ENCODE measurements around the gene ACTR6.

Gene ACTR6

GRCh38 chr12:100184549-100185145 is 16.0 kb upstream of the ACTR6 start:
- ATAC-seq = no peak
- TF ChIP-seq, protein P1, sequence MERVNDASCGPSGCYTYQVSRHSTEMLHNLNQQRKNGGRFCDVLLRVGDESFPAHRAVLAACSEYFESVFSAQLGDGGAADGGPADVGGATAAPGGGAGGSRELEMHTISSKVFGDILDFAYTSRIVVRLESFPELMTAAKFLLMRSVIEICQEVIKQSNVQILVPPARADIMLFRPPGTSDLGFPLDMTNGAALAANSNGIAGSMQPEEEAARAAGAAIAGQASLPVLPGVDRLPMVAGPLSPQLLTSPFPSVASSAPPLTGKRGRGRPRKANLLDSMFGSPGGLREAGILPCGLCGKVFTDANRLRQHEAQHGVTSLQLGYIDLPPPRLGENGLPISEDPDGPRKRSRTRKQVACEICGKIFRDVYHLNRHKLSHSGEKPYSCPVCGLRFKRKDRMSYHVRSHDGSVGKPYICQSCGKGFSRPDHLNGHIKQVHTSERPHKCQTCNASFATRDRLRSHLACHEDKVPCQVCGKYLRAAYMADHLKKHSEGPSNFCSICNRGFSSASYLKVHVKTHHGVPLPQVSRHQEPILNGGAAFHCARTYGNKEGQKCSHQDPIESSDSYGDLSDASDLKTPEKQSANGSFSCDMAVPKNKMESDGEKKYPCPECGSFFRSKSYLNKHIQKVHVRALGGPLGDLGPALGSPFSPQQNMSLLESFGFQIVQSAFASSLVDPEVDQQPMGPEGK (CRISPR knock-in tag; IDR thresholded peaks at IDR 0.05; ENCODE audit: borderline replicate concordance) = no peak
- TF ChIP-seq, protein P2, sequence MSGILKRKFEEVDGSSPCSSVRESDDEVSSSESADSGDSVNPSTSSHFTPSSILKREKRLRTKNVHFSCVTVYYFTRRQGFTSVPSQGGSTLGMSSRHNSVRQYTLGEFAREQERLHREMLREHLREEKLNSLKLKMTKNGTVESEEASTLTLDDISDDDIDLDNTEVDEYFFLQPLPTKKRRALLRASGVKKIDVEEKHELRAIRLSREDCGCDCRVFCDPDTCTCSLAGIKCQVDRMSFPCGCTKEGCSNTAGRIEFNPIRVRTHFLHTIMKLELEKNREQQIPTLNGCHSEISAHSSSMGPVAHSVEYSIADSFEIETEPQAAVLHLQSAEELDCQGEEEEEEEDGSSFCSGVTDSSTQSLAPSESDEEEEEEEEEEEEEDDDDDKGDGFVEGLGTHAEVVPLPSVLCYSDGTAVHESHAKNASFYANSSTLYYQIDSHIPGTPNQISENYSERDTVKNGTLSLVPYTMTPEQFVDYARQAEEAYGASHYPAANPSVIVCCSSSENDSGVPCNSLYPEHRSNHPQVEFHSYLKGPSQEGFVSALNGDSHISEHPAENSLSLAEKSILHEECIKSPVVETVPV (CRISPR knock-in tag; IDR thresholded peaks at IDR 0.05) = no peak
- no peak for TF ChIP-seq ISL1 (CRISPR knock-in tag; IDR thresholded peaks at IDR 0.05)
- TF ChIP-seq ESRRG (CRISPR knock-in tag; IDR thresholded peaks at IDR 0.05) = no peak
- no peak for TF ChIP-seq GLIS3 (CRISPR knock-in tag; IDR thresholded peaks at IDR 0.05)
- TF ChIP-seq PPARA (CRISPR knock-in tag; IDR thresholded peaks at IDR 0.05; ENCODE audit: borderline replicate concordance) = no peak
- TF ChIP-seq ZFP30 (CRISPR knock-in tag; IDR thresholded peaks at IDR 0.05) = no peak
- TF ChIP-seq TOX (CRISPR knock-in tag; IDR thresholded peaks at IDR 0.05; ENCODE audit: borderline replicate concordance) = no peak
- TF ChIP-seq ZNF70 (CRISPR knock-in tag; IDR thresholded peaks at IDR 0.05) = no peak
- no peak for TF ChIP-seq OSR1 (CRISPR knock-in tag; IDR thresholded peaks at IDR 0.05)
- no peak for TF ChIP-seq ZC3H10 (CRISPR knock-in tag; IDR thresholded peaks at IDR 0.05)
- no peak for TF ChIP-seq TCF4 (CRISPR knock-in tag; IDR thresholded peaks at IDR 0.05; ENCODE audit: borderline replicate concordance)
- no peak for TF ChIP-seq ARNTL (CRISPR knock-in tag; IDR thresholded peaks at IDR 0.05; ENCODE audit: borderline replicate concordance, low read depth)
- TF ChIP-seq SNAI2 (CRISPR knock-in tag; IDR thresholded peaks at IDR 0.05) = no peak
- TF ChIP-seq ZFP3 (CRISPR knock-in tag; IDR thresholded peaks at IDR 0.05) = no peak

- TF ChIP-seq TCF4 (CRISPR knock-in tag; IDR thresholded peaks at IDR 0.05; ENCODE audit: borderline replicate concordance) = peak; percentile 78; the same call in 1 of the 2 replicates
- TF ChIP-seq TOX (CRISPR knock-in tag; IDR thresholded peaks at IDR 0.05; ENCODE audit: borderline replicate concordance) = no peak
- ATAC-seq = peak; percentile 73
Observed at GRCh38 chr12:100185361-100185894, 15.2 kb upstream of the ACTR6 start.

- TF ChIP-seq ZNF565 (CRISPR knock-in tag; conservative IDR thresholded peaks at IDR 0.05; ENCODE audit: low read depth) (no peak), BACH2 (CRISPR knock-in tag; IDR thresholded peaks at IDR 0.05; ENCODE audit: borderline replicate concordance) (no peak), OSR1 (CRISPR knock-in tag; IDR thresholded peaks at IDR 0.05) (no peak)
- no peak for ATAC-seq
Observed at GRCh38 chr12:100186071-100186470, 14.5 kb upstream of the ACTR6 start.

DNA sequence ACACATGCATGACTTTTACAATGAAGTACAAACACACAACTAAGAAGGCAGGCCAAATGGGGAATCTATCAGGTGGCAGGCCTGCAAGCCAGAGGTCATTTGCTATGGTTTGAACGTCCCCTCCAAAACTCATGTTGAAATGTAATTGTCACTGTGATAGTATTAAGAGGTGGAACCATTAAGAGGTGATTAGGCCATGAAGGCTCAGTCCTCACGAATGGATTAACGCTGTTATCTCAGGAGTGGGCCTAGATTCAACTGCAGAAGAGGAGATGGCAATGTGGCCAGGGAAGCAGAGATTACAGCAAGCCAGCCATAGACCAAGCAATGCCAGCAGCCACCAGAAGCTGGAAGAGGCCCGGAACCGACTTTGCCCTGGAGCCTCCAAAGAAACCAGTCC is 13.5 kb upstream of the ACTR6 start:
- TF ChIP-seq, protein P2 (CRISPR knock-in tag; IDR thresholded peaks at IDR 0.05) = no peak
- no peak for TF ChIP-seq ZNF565 (CRISPR knock-in tag; conservative IDR thresholded peaks at IDR 0.05; ENCODE audit: low read depth)
- no peak for TF ChIP-seq PPARA (CRISPR knock-in tag; IDR thresholded peaks at IDR 0.05; ENCODE audit: borderline replicate concordance)
- no peak for TF ChIP-seq ZNF8 (CRISPR knock-in tag; IDR thresholded peaks at IDR 0.05)
- no peak for TF ChIP-seq ZFP30 (CRISPR knock-in tag; IDR thresholded peaks at IDR 0.05)
- TF ChIP-seq CSDC2 (CRISPR knock-in tag; IDR thresholded peaks at IDR 0.05) = no peak
- TF ChIP-seq ISL1 (CRISPR knock-in tag; IDR thresholded peaks at IDR 0.05) = no peak
- ATAC-seq = no peak

- ATAC-seq = no peak
- TF ChIP-seq PPARA (CRISPR knock-in tag; IDR thresholded peaks at IDR 0.05; ENCODE audit: borderline replicate concordance) = no peak
- TF ChIP-seq ZNF565 (CRISPR knock-in tag; conservative IDR thresholded peaks at IDR 0.05; ENCODE audit: low read depth) = no peak
- TF ChIP-seq ZNF70 (CRISPR knock-in tag; IDR thresholded peaks at IDR 0.05) = no peak
- TF ChIP-seq, protein P1 (CRISPR knock-in tag; IDR thresholded peaks at IDR 0.05; ENCODE audit: borderline replicate concordance) = no peak
- no peak for TF ChIP-seq TOX (CRISPR knock-in tag; IDR thresholded peaks at IDR 0.05; ENCODE audit: borderline replicate concordance)
- TF ChIP-seq ISL1 (CRISPR knock-in tag; IDR thresholded peaks at IDR 0.05) = no peak
- no peak for TF ChIP-seq ESRRG (CRISPR knock-in tag; IDR thresholded peaks at IDR 0.05)
- no peak for TF ChIP-seq TSHZ2 (CRISPR knock-in tag; IDR thresholded peaks at IDR 0.05)
- TF ChIP-seq ZFP30 (CRISPR knock-in tag; IDR thresholded peaks at IDR 0.05) = no peak
- TF ChIP-seq SNAI2 (CRISPR knock-in tag; IDR thresholded peaks at IDR 0.05) = no peak
- no peak for TF ChIP-seq RARB (CRISPR knock-in tag; IDR thresholded peaks at IDR 0.05)
- no peak for TF ChIP-seq CSDC2 (CRISPR knock-in tag; IDR thresholded peaks at IDR 0.05)
Observed at GRCh38 chr12:100187857-100188519, 12.6 kb upstream of the ACTR6 start.
